HepG2 (cell line): Measurements from ENCODE around the gene DUS1L. TPM values are rescaled to one million over a fixed set of nuclear protein-coding genes. Genes with fewer than 3 reads are reported as not detected.

Experiments
- HNF4A ChIP-seq: sonication (generic); formaldehyde crosslinking; IDR thresholded peaks from 2 replicates; pipeline ENCODE4 v1.4.0; 2020; ENCODE audit warnings: missing genetic modification reagents
- LCORL ChIP-seq, 2 experiments: fragments of 450-650 bp in 1 of 2; sonication (generic) in 1 of 2; formaldehyde crosslinking in 1 of 2; IDR thresholded peaks; 2 replicates each; pipeline versions ENCODE4 v1.5.0 to v1.6.1; 2017 to 2020; ENCODE audit warnings: antibody characterized with exemption in 1 of 2, missing genetic modification reagents in 1 of 2
- MBD4 ChIP-seq: IDR thresholded peaks from 2 replicates; pipeline ENCODE4 v1.6.1; 2012; ENCODE audit warnings: low read length, inconsistent platforms, borderline replicate concordance
- MBNL3 ChIP-seq: fragments of 250-450 bp; sonication (Bioruptor Pico); conservative IDR thresholded peaks from 2 replicates; pipeline ENCODE4 v1.8.0; 2022; ENCODE audit warnings: mild to moderate bottlenecking, inconsistent platforms
- MIER3 ChIP-seq: IDR thresholded peaks from 2 replicates; pipeline ENCODE4 v1.6.1; 2016; ENCODE audit warnings: missing compliant biosample characterization, borderline replicate concordance
- NCOR1 ChIP-seq: fragments of 200-600 bp; sonication (generic); IDR thresholded peaks from 2 replicates; pipeline ENCODE4 v1.7.0; 2017; ENCODE audit warnings: antibody characterized with exemption, low read length, borderline replicate concordance
- NFE2L2 ChIP-seq: fragments of 150-350 bp; IDR thresholded peaks from 2 replicates; pipeline ENCODE4 v1.6.1; 2014; ENCODE audit warnings: low read length
- PBX3 ChIP-seq: sonication (generic); formaldehyde crosslinking; IDR thresholded peaks from 2 replicates; pipeline ENCODE4 v1.8.1; 2023; ENCODE audit warnings: missing genetic modification reagents, inconsistent platforms, borderline replicate concordance
- PCBP1 ChIP-seq: fragments of 200-400 bp; formaldehyde crosslinking; IDR thresholded peaks from 2 replicates; pipeline ENCODE4 v1.6.1; 2017; ENCODE audit warnings: mild to moderate bottlenecking, low read depth, low read length, borderline replicate concordance
- SALL1 ChIP-seq: sonication (generic); formaldehyde crosslinking; IDR thresholded peaks from 2 replicates; pipeline ENCODE4 v1.8.0; 2022; ENCODE audit warnings: mild to moderate bottlenecking, missing genetic modification reagents
- SALL2 ChIP-seq: sonication (generic); formaldehyde crosslinking; IDR thresholded peaks from 2 replicates; pipeline ENCODE4 v1.8.1; 2023; ENCODE audit warnings: mild to moderate bottlenecking, missing genetic modification reagents, inconsistent platforms
- SOX6 ChIP-seq, 2 experiments: fragments of 450-650 bp in 1 of 2; sonication (generic) in 1 of 2; formaldehyde crosslinking in 1 of 2; IDR thresholded peaks; 2 replicates each; pipeline versions ENCODE4 v1.4.0 to v1.6.1; 2017 to 2020; ENCODE audit warnings: antibody characterized with exemption in 1 of 2, mild to moderate bottlenecking in 1 of 2, missing genetic modification reagents in 1 of 2
- TIGD3 ChIP-seq: sonication (generic); formaldehyde crosslinking; IDR thresholded peaks from 2 replicates; pipeline ENCODE4 v1.5.1; 2020; ENCODE audit warnings: mild to moderate bottlenecking, missing genetic modification reagents, borderline replicate concordance
- YEATS4 ChIP-seq: sonication (generic); formaldehyde crosslinking; IDR thresholded peaks from 2 replicates; pipeline ENCODE4 v1.4.0; 2020; ENCODE audit warnings: missing genetic modification reagents, borderline replicate concordance
- ZBTB20 ChIP-seq: sonication (generic); formaldehyde crosslinking; IDR thresholded peaks from 2 replicates; pipeline ENCODE4 v1.8.1; 2023; ENCODE audit warnings: missing genetic modification reagents, low read depth, mild to moderate bottlenecking, borderline replicate concordance
- ZC3H13 ChIP-seq: sonication (generic); formaldehyde crosslinking; IDR thresholded peaks from 2 replicates; pipeline ENCODE4 v1.8.1; 2023; ENCODE audit warnings: mild to moderate bottlenecking, missing genetic modification reagents, moderate library complexity
- ZNF572 ChIP-seq: sonication (generic); formaldehyde crosslinking; IDR thresholded peaks from 2 replicates; pipeline ENCODE4 v1.5.1; 2020; ENCODE audit warnings: mild to moderate bottlenecking, missing genetic modification reagents
- ZNF710 ChIP-seq: sonication (generic); formaldehyde crosslinking; IDR thresholded peaks from 2 replicates; pipeline ENCODE4 v1.5.0; 2020; ENCODE audit warnings: mild to moderate bottlenecking, missing genetic modification reagents, borderline replicate concordance
- ZNF775 ChIP-seq: sonication (generic); formaldehyde crosslinking; IDR thresholded peaks from 2 replicates; pipeline ENCODE4 v1.4.0; 2020; ENCODE audit warnings: missing genetic modification reagents, mild to moderate bottlenecking, moderate library complexity, borderline replicate concordance
- ZNF878 ChIP-seq: sonication (generic); formaldehyde crosslinking; IDR thresholded peaks from 2 replicates; pipeline ENCODE4 v1.8.1; 2023; ENCODE audit warnings: mild to moderate bottlenecking, missing genetic modification reagents, moderate library complexity
- polyA plus RNA-seq, 8 experiments: library from polyadenylated mRNA; depleted of rRNA in 3 of 8; stranded (reverse) in 7 of 8; unstranded in 1 of 8; fragments of >200 nt; fragmentation: Illumina TruSeq in 4 of 8; extraction: Trizol in 4 of 8; gene quantifications; 2 replicates each; pipeline versions ENCODE4 v1.2.1 to v1.2.3, GENCODE V29; 2011 to 2016; ENCODE audit warnings: low read depth in 4 of 8, missing spikeins in 1 of 8, mixed read lengths in 1 of 8; ENCODE audit not compliant: insufficient read depth in 1 of 8
- total RNA-seq, 5 experiments: library from RNA; depleted of rRNA; stranded (reverse); fragments of >200 nt; fragmentation: Illumina TruSeq; extraction: Trizol; gene quantifications; 2 replicates each; pipeline ENCODE4 v1.2.3, GENCODE V29; 2016; ENCODE audit warnings: low read depth in 1 of 5
- TF ChIP-seq, protein P1 (sequence below): sonication (generic); formaldehyde crosslinking; IDR thresholded peaks from 2 replicates; pipeline ENCODE4 v1.9.0; 2021; ENCODE audit warnings: missing genetic modification reagents, borderline replicate concordance

Gene DUS1L
- total and polyA plus RNA-seq, 2 of the 13 experiments (the other 11 are each of a cell fraction or from before 2014, with no cell fraction given), result 81.0 to 109 TPM

GRCh38 chr17:82037092-82037888 is 28.3 kb downstream of the DUS1L start, which contains the start of gene DCXR (continued):
- TF ChIP-seq SALL1, result peak; percentile 94
- TF ChIP-seq SALL2, result peak; percentile 97
- no peak; the same call in 1 of the 2 replicates for TF ChIP-seq ZNF878 (CRISPR knock-in tag)
- no peak for TF ChIP-seq MIER3 (CRISPR knock-in tag)
- TF ChIP-seq MBNL3 (CRISPR knock-in tag), result no peak
- no peak for TF ChIP-seq ZNF572 (CRISPR knock-in tag)
- TF ChIP-seq SOX6 (IDR thresholded peaks at IDR 0.05), result no peak
- peak; percentile 61 for TF ChIP-seq SOX6 (CRISPR knock-in tag; IDR thresholded peaks at IDR 0.05)
- TF ChIP-seq ZBTB20 (CRISPR knock-in tag), result 0 out of 2 replicates have a peak, but pooled peaks have one; percentile 32
- TF ChIP-seq PBX3 (CRISPR knock-in tag), result no peak
- TF ChIP-seq, protein P1, sequence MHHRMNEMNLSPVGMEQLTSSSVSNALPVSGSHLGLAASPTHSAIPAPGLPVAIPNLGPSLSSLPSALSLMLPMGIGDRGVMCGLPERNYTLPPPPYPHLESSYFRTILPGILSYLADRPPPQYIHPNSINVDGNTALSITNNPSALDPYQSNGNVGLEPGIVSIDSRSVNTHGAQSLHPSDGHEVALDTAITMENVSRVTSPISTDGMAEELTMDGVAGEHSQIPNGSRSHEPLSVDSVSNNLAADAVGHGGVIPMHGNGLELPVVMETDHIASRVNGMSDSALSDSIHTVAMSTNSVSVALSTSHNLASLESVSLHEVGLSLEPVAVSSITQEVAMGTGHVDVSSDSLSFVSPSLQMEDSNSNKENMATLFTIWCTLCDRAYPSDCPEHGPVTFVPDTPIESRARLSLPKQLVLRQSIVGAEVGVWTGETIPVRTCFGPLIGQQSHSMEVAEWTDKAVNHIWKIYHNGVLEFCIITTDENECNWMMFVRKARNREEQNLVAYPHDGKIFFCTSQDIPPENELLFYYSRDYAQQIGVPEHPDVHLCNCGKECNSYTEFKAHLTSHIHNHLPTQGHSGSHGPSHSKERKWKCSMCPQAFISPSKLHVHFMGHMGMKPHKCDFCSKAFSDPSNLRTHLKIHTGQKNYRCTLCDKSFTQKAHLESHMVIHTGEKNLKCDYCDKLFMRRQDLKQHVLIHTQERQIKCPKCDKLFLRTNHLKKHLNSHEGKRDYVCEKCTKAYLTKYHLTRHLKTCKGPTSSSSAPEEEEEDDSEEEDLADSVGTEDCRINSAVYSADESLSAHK (CRISPR knock-in tag), result no peak
- TF ChIP-seq ZNF775 (CRISPR knock-in tag), result no peak
- no peak; the same call in 1 of the 2 replicates for TF ChIP-seq ZC3H13
- no peak for TF ChIP-seq HNF4A
- peak; percentile 59; the same call in 1 of the 2 replicates for TF ChIP-seq ZNF710 (CRISPR knock-in tag)
- peak; percentile 69; the same call in 1 of the 2 replicates for TF ChIP-seq YEATS4 (CRISPR knock-in tag)
- TF ChIP-seq LCORL (IDR thresholded peaks at IDR 0.05), result no peak
- TF ChIP-seq LCORL (CRISPR knock-in tag; IDR thresholded peaks at IDR 0.05), result peak; percentile 85; the same call in 1 of the 2 replicates
- peak; percentile 50; the same call in 1 of the 2 replicates for TF ChIP-seq NCOR1
- no peak for TF ChIP-seq NFE2L2
- TF ChIP-seq PCBP1, result no peak
- no peak for TF ChIP-seq TIGD3 (CRISPR knock-in tag)
- TF ChIP-seq MBD4, result no peak
